ENCODE results near the gene SLC1A7. TPM values are rescaled to one million over a fixed set of nuclear protein-coding genes. Genes with fewer than 3 reads are reported as not detected.

The SLC1A7 gene
- total RNA-seq, 1 experiment from 2014 or later = not detected

DNA sequence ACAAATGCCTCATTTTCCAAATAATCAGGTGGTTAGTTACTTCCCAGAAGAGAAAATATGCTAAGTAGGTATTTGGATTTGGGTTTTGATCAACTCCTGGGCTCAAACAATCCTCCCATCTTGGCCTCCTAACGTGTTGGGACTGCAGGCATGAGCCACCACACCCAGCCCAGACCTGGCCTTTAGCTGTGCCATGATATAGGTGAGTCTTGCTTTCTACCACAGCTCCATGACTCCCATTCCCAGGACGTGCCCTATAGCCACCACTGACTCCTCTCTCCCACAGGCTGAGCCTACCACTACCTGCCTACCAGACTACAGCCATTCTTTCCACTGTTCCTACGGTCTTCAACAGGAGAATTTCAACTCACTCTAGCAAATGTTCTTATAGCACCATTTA, 1.8 kb upstream of the SLC1A7 start:
- intact Hi-C loops (cut with micrococcal nuclease) = no loop called here
- no peak for TF ChIP-seq MAX (IDR thresholded peaks at IDR 0.05)
- TF ChIP-seq RAD21 (IDR thresholded peaks at IDR 0.05; ENCODE audit: low read depth) = no peak
- TF ChIP-seq REST (IDR thresholded peaks at IDR 0.05; ENCODE audit: low read depth) = no peak
- TF ChIP-seq POLR2AphosphoS5 (IDR thresholded peaks at IDR 0.05; ENCODE audit: low read depth, low read length) = no peak
- TF ChIP-seq FOSL1 (IDR thresholded peaks at IDR 0.05; ENCODE audit: low read depth) = no peak
- H3K4me3 ChIP-seq (replicated peaks in 1 of 2; ENCODE audit: low read depth in 1 of 2, low read length in 2 of 2) = no peak overlapping the region
- no peak overlapping the region for H3K4me2 ChIP-seq (ENCODE audit: low read length)
- H3K9me3 ChIP-seq (ENCODE audit: control insufficient read depth in 1 of 2, insufficient read depth in 1 of 2, low read depth in 1 of 2, low read length in 2 of 2) = no peaks in the 10 kb centered on the region
- peaks cover 11 to 19% of the 10 kb centered on the region in 2 experiments for H3K4me1 ChIP-seq (ENCODE audit: control insufficient read depth in 1 of 2, insufficient read depth in 2 of 2, low read length in 2 of 2)
- CTCF ChIA-PET = no interaction called here
- RAD21 ChIA-PET (ENCODE audit: low non-redundant PET in 1 of 2, low total read pairs in 2 of 2, uncharacterized antibody in 2 of 2, unreplicated experiment in 2 of 2) = no interaction called here
- H3K27ac ChIP-seq (ENCODE audit: low read depth, low read length) = no peak overlapping the region
- H2AFZ ChIP-seq (ENCODE audit: low read depth, low read length, poor library complexity, severe bottlenecking) = no peak overlapping the region
- no peaks in the 10 kb centered on the region for H4K20me1 ChIP-seq (ENCODE audit: insufficient read depth)
- DNase-seq (ENCODE audit: low read depth, low spot score) (no peak), ATAC-seq (no peak)
- BruUV-seq (replicated peaks) = no TSS peak
- H3K79me2 ChIP-seq (ENCODE audit: insufficient read depth, low read length) = no peaks in the 10 kb centered on the region
- H3K27me3 ChIP-seq (ENCODE audit: insufficient read depth, low read length) = no peaks in the 10 kb centered on the region
- no peaks in the 10 kb centered on the region for H3K9me2 ChIP-seq (ENCODE audit: insufficient read depth)
- H3K9ac ChIP-seq (ENCODE audit: low read length) = no peak overlapping the region
- POLR2A ChIA-PET = no interaction called here
- H3K36me3 ChIP-seq (ENCODE audit: control insufficient read depth in 1 of 2, insufficient read depth in 2 of 2, low read length in 2 of 2) = no peaks in the 10 kb centered on the region

DNA sequence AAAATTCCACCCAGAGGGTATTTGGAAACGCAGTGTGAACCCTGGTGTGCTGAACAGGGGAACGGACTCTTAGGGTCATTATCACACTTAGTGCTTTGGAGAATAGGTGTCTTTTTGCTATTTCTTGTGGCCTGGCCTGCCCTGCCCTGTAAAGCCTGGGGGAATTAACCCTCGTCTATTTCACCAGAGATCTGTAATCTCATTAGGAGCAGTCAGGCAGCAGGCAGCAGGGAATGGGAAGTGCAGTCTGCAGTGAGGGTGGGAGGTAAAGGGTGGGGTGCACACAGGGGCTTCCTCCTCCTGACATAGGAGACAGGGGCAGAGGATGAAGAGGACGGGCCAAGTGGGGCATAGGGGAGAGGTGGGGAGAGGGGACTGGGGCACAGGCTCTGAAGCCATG, 1.1 kb upstream of the SLC1A7 start:
- ChIA-PET POLR2A (no interaction called here), CTCF (no interaction called here)
- H3K27me3 ChIP-seq (ENCODE audit: insufficient read depth, low read length) = no peaks in the 10 kb centered on the region

More for the DNA sequence above, 1.1 kb upstream of the SLC1A7 start:
- RAD21 ChIA-PET (ENCODE audit: low non-redundant PET in 1 of 2, low total read pairs in 2 of 2, uncharacterized antibody in 2 of 2, unreplicated experiment in 2 of 2) = no interaction called here
- H3K4me2 ChIP-seq (ENCODE audit: low read length) = no peak overlapping the region
- no peaks in the 10 kb centered on the region for H3K9me3 ChIP-seq (ENCODE audit: control insufficient read depth in 1 of 2, insufficient read depth in 1 of 2, low read depth in 1 of 2, low read length in 2 of 2)
- no peak overlapping the region for H3K27ac ChIP-seq (ENCODE audit: low read depth, low read length)
- no peak for ATAC-seq
- H2AFZ ChIP-seq (ENCODE audit: low read depth, low read length, poor library complexity, severe bottlenecking) = no peak overlapping the region
- intact Hi-C loops (cut with micrococcal nuclease) = no loop called here
- H3K4me1 ChIP-seq (ENCODE audit: control insufficient read depth in 1 of 2, insufficient read depth in 2 of 2, low read length in 2 of 2) = peaks cover 11 to 19% of the 10 kb centered on the region in 2 experiments
- no peaks in the 10 kb centered on the region for H3K79me2 ChIP-seq (ENCODE audit: insufficient read depth, low read length)
- H3K9me2 ChIP-seq (ENCODE audit: insufficient read depth) = no peaks in the 10 kb centered on the region
- H3K4me3 ChIP-seq (replicated peaks in 1 of 2; ENCODE audit: low read depth in 1 of 2, low read length in 2 of 2) = no peak overlapping the region
- no peak overlapping the region for H3K9ac ChIP-seq (ENCODE audit: low read length)
- no peak for DNase-seq (ENCODE audit: low read depth, low spot score)
- H4K20me1 ChIP-seq (ENCODE audit: insufficient read depth) = no peaks in the 10 kb centered on the region
- H3K36me3 ChIP-seq (ENCODE audit: control insufficient read depth in 1 of 2, insufficient read depth in 2 of 2, low read length in 2 of 2) = no peaks in the 10 kb centered on the region
- TF ChIP-seq RAD21 (IDR thresholded peaks at IDR 0.05; ENCODE audit: low read depth) (no peak), CBX3 (IDR thresholded peaks at IDR 0.05; ENCODE audit: low read depth) (no peak), CEBPB (IDR thresholded peaks at IDR 0.05; ENCODE audit: low read depth) (no peak), POLR2A (IDR thresholded peaks at IDR 0.05; ENCODE audit: borderline replicate concordance, extremely low read depth, insufficient read depth, insufficient read length) (no peak), POLR2AphosphoS5 (IDR thresholded peaks at IDR 0.05; ENCODE audit: low read depth, low read length) (no peak), SRF (IDR thresholded peaks at IDR 0.05; ENCODE audit: low read depth) (no peak), ZFX (IDR thresholded peaks at IDR 0.05) (no peak), FOSL1 (IDR thresholded peaks at IDR 0.05; ENCODE audit: low read depth) (no peak), ELF1 (IDR thresholded peaks at IDR 0.05; ENCODE audit: borderline replicate concordance, low read depth) (no peak), YY1 (IDR thresholded peaks at IDR 0.05; ENCODE audit: extremely low read depth, insufficient replicate concordance, low read depth, low read length) (no peak), EGR1 (IDR thresholded peaks at IDR 0.05; ENCODE audit: low read depth) (no peak), TCF7L2 (IDR thresholded peaks at IDR 0.05; ENCODE audit: borderline replicate concordance, extremely low read depth, insufficient read depth, insufficient read length) (no peak), JUND (IDR thresholded peaks at IDR 0.05) (no peak), ZNF274 (IDR thresholded peaks at IDR 0.05; ENCODE audit: low read depth, low read length) (no peak), CTCF (IDR thresholded peaks at IDR 0.05 in 2 of 3, conservative IDR thresholded peaks at IDR 0.05 in 1 of 3; ENCODE audit: borderline replicate concordance in 1 of 3, insufficient read depth in 1 of 3, low read depth in 2 of 3, low read length in 2 of 3) (no peak)
- no TSS peak for BruUV-seq (replicated peaks)

All from HCT116 (cell line).